HEK293T (cell line): Measurements from ENCODE around the gene MRO.

ENCODE experiments used
- CTCF ChIA-PET: fragments of 350-600 bp; formaldehyde crosslinking; extraction: SDS; loops from one replicate; lab custom pipeline; 2021; ENCODE audit warnings: antibody characterized with exemption, inconsistent platforms; lab: Yijun Ruan, JAX
- POLR2A ChIA-PET: fragments of 350-600 bp; formaldehyde crosslinking; extraction: SDS; loops from one replicate; lab custom pipeline; 2020; ENCODE audit warnings: antibody characterized with exemption, inconsistent platforms; lab: Yijun Ruan, JAX
- DNase-seq: peaks from one replicate; pipeline ENCODE4 v3.0.0; 2012; ENCODE audit warnings: mixed read lengths; ENCODE audit errors: extremely low spot score
- ARNT ChIP-seq: fragments of 450-650 bp; IDR thresholded peaks from 2 replicates; pipeline ENCODE4 v1.6.1; 2017; ENCODE audit warnings: mild to moderate bottlenecking
- BHLHE40 ChIP-seq: fragments of 450-650 bp; IDR thresholded peaks from 2 replicates; pipeline ENCODE4 v1.6.1; 2016; ENCODE audit warnings: mild to moderate bottlenecking, moderate library complexity, borderline replicate concordance
- CTBP1 ChIP-seq: fragments of 450-650 bp; IDR thresholded peaks from 2 replicates; pipeline ENCODE4 v1.6.1; 2016; ENCODE audit warnings: borderline replicate concordance
- ELF4 ChIP-seq: fragments of 450-650 bp; IDR thresholded peaks from 2 replicates; pipeline ENCODE4 v1.6.1; 2017; ENCODE audit warnings: antibody characterized with exemption
- FOXA1 ChIP-seq: fragments of 450-650 bp; IDR thresholded peaks from 2 replicates; pipeline ENCODE4 v1.6.1; 2016; ENCODE audit warnings: mild to moderate bottlenecking
- FOXK2 ChIP-seq: fragments of 450-650 bp; IDR thresholded peaks from 2 replicates; pipeline ENCODE4 v1.6.1; 2016; ENCODE audit warnings: mild to moderate bottlenecking
- FOXM1 ChIP-seq: fragments of 450-650 bp; IDR thresholded peaks from 2 replicates; pipeline ENCODE4 v1.6.1; 2017; ENCODE audit warnings: mild to moderate bottlenecking, borderline replicate concordance
- HDGF ChIP-seq: fragments of 450-650 bp; IDR thresholded peaks from 2 replicates; pipeline ENCODE4 v1.6.1; 2017; ENCODE audit warnings: antibody characterized with exemption, borderline replicate concordance
- L3MBTL2 ChIP-seq: fragments of 450-650 bp; conservative IDR thresholded peaks from 2 replicates; pipeline ENCODE4 v1.6.1; 2016; ENCODE audit warnings: mild to moderate bottlenecking
- LEF1 ChIP-seq: fragments of 450-650 bp; IDR thresholded peaks from 2 replicates; pipeline ENCODE4 v1.6.1; 2017; ENCODE audit warnings: mild to moderate bottlenecking, borderline replicate concordance
- NFRKB ChIP-seq: fragments of 450-650 bp; IDR thresholded peaks from 2 replicates; pipeline ENCODE4 v1.6.1; 2016; ENCODE audit warnings: mild to moderate bottlenecking, moderate library complexity
- SP1 ChIP-seq: fragments of 450-650 bp; IDR thresholded peaks from 2 replicates; pipeline ENCODE4 v1.6.1; 2017
- SUZ12 ChIP-seq: fragments of 450-650 bp; IDR thresholded peaks from 2 replicates; pipeline ENCODE4 v1.6.1; 2016; ENCODE audit warnings: mild to moderate bottlenecking
- TARDBP ChIP-seq: fragments of 450-650 bp; IDR thresholded peaks from 2 replicates; pipeline ENCODE4 v1.6.1; 2016
- ZNF384 ChIP-seq: fragments of 450-650 bp; IDR thresholded peaks from 2 replicates; pipeline ENCODE4 v1.6.1; 2016
- TF ChIP-seq, protein P1 (sequence below): fragments of 450-650 bp; IDR thresholded peaks from 2 replicates; pipeline ENCODE4 v1.6.1; 2016

The MRO gene

DNA sequence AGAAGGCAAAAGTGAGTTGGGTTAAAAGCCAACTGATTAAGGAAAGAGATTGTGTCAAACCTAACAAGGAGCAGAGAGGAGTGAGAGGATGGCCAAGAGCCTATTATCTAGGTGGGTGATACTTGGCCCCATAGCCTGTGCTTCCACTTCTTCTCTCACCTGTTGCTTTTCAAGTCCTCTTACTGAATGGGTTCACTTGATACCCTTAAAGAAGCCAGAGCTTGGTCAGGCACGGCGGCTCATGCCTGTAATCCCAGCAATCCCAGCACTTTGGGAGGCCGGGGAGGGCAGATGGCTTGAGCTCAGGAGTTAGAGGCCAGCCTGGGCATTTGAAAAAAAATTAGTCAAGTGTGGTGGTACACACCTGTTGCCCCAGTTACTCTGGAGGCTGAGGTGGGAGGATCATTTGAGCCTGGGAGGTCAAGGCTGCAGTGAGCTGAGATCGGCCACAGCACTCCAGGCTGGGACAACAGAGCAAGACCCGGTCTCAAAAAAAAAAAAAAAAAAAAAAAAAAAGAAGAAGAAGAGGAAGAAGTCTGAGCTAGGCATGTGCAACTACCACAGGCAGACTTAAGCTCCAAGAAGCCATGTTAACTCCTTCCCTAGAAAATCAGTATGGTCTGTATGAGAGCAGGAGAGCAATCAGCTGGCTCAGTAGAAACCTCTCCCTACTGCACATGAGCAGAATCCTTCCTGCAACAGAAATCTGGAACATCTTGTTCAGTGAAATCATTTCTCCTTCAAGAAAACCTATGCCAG, 30.7 kb upstream of the MRO start:
- TF ChIP-seq NFRKB (no peak), FOXA1 (no peak), FOXK2 (no peak), TARDBP (no peak), CTBP1 (no peak), ELF4 (no peak), HDGF (no peak), SUZ12 (no peak), LEF1 (no peak), ZNF384 (no peak), BHLHE40 (no peak), FOXM1 (no peak)
- POLR2A ChIA-PET = no interaction called here
- CTCF ChIA-PET = no interaction called here
- no peak for DNase-seq

DNA sequence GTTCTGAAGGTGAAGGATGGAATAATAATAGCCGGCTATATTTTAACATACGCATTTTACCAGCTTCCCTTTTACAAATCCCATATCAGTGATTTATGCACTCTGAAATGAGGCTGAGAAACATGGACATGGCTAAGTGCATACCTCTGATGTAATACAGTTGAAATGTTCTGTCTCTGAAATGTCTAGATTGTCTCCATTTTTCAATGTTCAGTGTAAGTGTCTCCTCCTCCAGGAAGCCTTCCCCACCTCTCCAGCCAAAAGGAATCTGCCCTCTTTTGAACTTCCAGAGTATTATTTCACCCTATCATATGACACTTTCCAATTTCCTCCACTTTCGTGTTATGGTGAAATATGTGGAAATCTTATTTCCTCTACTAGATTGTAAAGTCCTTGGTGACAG, 29.6 kb upstream of the MRO start:
- CTCF ChIA-PET = no interaction called here
- no peak for DNase-seq
- TF ChIP-seq, protein P1, sequence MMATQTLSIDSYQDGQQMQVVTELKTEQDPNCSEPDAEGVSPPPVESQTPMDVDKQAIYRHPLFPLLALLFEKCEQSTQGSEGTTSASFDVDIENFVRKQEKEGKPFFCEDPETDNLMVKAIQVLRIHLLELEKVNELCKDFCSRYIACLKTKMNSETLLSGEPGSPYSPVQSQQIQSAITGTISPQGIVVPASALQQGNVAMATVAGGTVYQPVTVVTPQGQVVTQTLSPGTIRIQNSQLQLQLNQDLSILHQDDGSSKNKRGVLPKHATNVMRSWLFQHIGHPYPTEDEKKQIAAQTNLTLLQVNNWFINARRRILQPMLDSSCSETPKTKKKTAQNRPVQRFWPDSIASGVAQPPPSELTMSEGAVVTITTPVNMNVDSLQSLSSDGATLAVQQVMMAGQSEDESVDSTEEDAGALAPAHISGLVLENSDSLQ = no peak
- no peak for TF ChIP-seq TARDBP
- POLR2A ChIA-PET = no interaction called here

DNA sequence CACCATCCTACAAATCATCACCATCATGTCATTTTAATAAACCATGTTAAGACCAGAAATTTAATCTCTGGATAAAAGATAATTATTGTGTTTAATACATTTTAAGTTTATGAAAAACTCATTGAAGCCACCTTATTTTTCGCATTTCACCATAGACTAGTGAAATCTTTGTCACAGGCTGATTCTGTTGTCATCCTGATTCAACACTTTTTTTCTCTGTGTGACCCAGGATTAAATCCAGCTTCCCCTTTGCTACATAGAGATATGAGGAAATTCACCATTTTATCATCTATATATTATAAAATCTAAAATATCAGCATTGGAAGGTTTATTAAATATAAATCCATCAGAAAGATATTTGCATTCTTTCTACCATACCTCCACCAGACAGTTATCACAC, 29.2 kb upstream of the MRO start:
- no peak for DNase-seq
- CTCF ChIA-PET = no interaction called here
- POLR2A ChIA-PET = no interaction called here
- TF ChIP-seq ZNF384 (no peak), ELF4 (no peak), FOXM1 (no peak)

DNA sequence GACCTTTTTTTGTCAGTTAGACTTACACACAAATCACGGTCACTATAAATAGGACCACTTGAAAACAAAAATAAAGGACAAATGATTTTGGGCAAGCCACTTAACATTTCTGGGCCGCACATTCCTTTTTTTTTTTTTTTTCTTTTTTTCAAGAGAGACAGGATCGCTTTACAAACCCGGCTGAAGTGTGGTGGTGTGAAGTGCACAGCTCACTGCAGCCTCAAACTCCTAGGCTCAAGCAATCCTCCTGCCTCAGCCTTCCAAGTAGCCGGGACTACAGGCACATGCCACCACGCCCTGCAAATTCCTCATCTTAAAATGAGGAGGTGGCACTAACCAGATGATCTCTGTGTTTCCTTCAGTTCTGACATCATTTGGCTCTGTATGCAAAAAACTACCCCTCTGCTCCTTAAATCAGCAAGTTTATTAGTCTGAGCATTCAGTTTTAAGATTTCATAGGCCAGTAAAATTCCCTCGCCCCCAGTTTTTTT, 28.3 kb upstream of the MRO start:
- POLR2A ChIA-PET = no interaction called here
- TF ChIP-seq L3MBTL2 (no peak), CTBP1 (no peak), ARNT (no peak)
- CTCF ChIA-PET = interaction anchor here (0.7 kb wide), 1 partner anchor 321 kb away, joined by 5 read pairs; no protein-coding TSS in a partner anchor
- no peak for DNase-seq

DNA sequence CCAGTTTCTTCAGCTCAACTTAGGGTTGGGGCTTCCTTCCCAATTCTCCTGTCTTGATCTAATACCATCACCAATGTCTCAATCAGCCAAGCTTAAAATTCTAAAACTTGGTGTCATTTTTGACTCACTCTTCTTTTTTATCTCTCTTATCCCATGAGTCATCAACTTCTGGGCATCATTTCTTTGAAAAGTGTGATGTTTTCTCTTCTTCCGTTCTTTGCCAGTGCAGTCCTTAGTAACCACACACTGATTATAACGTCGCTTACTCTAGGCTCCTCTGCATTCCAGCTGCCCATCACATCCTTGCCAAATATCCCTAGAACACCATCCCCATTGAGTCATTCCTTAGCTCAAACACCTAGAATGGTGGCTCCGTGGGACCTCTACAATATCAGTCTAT, 27.4 kb upstream of the MRO start:
- no peak for DNase-seq
- TF ChIP-seq ZNF384 (no peak), SUZ12 (no peak), LEF1 (no peak), CTBP1 (no peak), ARNT (no peak), BHLHE40 (no peak), FOXA1 (no peak), L3MBTL2 (no peak), TARDBP (no peak), FOXK2 (no peak), NFRKB (no peak), ELF4 (no peak), SP1 (no peak)
- TF ChIP-seq, protein P1 = no peak
- CTCF ChIA-PET = interaction anchor here (0.7 kb wide), 1 partner anchor 1062 kb away, joined by 3 read pairs; no protein-coding TSS in a partner anchor
- POLR2A ChIA-PET = no interaction called here

DNA sequence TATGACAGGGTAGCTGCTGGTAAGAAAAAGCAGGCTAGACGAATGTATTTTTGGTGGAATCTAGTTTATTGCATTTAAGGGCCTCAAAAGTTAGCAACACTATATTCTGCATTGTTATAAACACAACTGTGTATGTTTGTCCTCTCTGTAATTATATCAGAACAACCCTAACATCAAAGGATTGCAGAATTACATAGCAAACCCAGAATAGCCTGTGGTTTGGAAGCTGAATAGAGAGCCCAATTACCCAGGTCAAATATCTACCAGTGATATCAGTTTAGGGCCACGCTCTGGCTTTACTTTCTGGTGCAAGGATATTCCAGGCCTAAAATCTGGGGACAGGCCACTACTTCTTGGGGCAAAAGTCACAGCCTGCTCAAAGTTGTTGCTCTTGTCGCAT, 25.1 kb upstream of the MRO start:
- no peak for TF ChIP-seq FOXM1
- POLR2A ChIA-PET = no interaction called here
- CTCF ChIA-PET = no interaction called here
- no peak for DNase-seq

DNA sequence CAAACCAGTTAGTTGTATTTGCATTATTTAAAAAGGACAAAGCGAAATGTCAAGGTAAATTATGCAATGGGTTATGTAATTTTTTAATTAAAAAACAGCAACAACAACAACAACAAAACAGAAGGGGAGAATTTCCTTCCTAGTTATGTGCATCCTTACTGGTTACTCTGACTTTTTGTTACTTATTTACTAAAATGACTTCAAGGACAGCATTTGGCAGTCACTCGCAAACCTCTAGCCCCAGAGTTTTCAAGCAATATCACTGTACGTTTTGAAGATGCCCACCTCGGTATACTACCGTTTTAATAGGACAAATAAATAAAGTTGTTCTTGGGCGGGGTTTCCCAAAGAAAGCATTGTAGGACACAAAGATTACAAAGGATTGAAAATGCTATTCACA, 24.7 kb upstream of the MRO start:
- TF ChIP-seq BHLHE40 (no peak), FOXK2 (no peak), L3MBTL2 (no peak), HDGF (no peak), FOXM1 (no peak), LEF1 (no peak), NFRKB (no peak), SUZ12 (no peak), ARNT (no peak), ZNF384 (no peak), TARDBP (no peak), ELF4 (no peak), SP1 (no peak), FOXA1 (no peak), CTBP1 (no peak)
- TF ChIP-seq, protein P1 = no peak

More for the DNA sequence above, 24.7 kb upstream of the MRO start:
- ChIA-PET POLR2A (no interaction called here), CTCF (no interaction called here)
- no peak for DNase-seq
